ENCODE measurements around the gene MTHFD1L. TPM values are rescaled to one million over a fixed set of nuclear protein-coding genes. Genes with fewer than 3 reads are reported as not detected.

The MTHFD1L gene
- total RNA-seq, 1 donor from 2014 or later, result 66.0 TPM

DNA sequence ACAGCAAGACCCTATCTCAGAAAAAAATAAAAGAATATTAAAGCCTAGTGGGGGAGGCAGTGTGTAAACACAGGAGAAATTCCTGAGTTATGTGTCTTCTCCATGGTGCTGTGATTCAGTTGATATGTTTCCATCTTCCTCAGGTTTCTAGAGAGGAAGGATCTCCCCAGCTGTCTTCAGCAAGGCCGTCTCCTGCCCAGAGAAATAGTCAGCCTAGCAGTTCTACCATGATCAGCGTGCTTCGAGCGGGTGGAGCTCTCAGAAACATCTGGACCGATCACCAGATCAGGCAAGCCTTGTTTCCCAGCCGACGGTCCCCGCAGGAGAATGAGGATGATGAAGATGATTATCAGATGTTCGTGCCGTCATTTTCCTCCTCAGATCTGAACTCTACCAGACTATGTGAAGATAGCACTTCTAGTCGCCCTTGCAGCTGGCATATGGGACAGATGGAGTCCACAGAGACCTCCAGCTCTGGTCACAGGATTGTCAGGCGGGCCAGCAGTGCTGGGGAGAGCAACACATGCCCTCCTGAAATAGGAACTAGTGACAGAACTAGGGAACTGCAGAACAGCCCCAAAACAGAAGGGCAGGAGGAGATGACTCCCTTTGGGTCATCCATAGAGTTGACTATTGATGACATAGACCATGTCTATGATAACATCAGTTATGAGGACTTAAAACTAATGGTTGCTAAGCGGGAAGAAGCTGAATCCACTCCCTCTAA is 34.9 kb upstream of the MTHFD1L start:
- DNase-seq (ENCODE audit: low spot score), result no peak
- no peaks in the 10 kb centered on the region for H3K9me3 Mint-ChIP-seq (ENCODE audit: unreplicated experiment)

DNA sequence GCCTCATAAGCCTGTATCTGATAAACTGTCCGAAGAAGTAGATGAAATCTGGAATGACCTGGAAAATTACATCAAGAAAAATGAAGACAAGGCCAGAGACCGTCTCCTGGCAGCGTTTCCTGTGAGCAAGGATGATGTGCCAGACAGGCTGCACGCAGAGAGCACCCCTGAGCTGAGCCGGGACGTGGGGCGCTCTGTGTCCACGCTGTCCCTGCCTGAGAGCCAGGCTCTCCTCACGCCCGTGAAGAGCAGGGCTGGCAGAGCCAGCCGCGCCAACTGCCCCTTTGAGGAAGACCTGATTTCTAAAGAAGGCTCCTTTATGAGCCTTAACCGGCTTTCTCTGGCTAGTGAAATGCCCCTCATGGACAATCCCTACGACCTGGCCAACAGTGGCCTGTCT is 33.9 kb upstream of the MTHFD1L start:
- no peak for DNase-seq (ENCODE audit: low spot score)
- Mint-ChIP-seq H3K36me3 (ENCODE audit: low read depth, unreplicated experiment) (peaks cover 46% of the 10 kb centered on the region), H3K4me3 (ENCODE audit: unreplicated experiment) (peak overlapping the region; percentile 81), H3K27ac (ENCODE audit: unreplicated experiment) (no peak overlapping the region), H3K27me3 (ENCODE audit: unreplicated experiment) (peaks cover 3% of the 10 kb centered on the region), H3K4me1 (ENCODE audit: unreplicated experiment) (no peaks in the 10 kb centered on the region), H3K9me3 (ENCODE audit: unreplicated experiment) (no peaks in the 10 kb centered on the region)
- TF ChIP-seq, protein P1, sequence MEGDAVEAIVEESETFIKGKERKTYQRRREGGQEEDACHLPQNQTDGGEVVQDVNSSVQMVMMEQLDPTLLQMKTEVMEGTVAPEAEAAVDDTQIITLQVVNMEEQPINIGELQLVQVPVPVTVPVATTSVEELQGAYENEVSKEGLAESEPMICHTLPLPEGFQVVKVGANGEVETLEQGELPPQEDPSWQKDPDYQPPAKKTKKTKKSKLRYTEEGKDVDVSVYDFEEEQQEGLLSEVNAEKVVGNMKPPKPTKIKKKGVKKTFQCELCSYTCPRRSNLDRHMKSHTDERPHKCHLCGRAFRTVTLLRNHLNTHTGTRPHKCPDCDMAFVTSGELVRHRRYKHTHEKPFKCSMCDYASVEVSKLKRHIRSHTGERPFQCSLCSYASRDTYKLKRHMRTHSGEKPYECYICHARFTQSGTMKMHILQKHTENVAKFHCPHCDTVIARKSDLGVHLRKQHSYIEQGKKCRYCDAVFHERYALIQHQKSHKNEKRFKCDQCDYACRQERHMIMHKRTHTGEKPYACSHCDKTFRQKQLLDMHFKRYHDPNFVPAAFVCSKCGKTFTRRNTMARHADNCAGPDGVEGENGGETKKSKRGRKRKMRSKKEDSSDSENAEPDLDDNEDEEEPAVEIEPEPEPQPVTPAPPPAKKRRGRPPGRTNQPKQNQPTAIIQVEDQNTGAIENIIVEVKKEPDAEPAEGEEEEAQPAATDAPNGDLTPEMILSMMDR (IDR thresholded peaks at IDR 0.05; ENCODE audit: unreplicated experiment), result no peak

More for the DNA sequence above, 34.9 kb upstream of the MTHFD1L start:
- TF ChIP-seq, protein P1 (IDR thresholded peaks at IDR 0.05; ENCODE audit: unreplicated experiment), result no peak
- peaks cover 46% of the 10 kb centered on the region for H3K36me3 Mint-ChIP-seq (ENCODE audit: low read depth, unreplicated experiment)
- H3K4me1 Mint-ChIP-seq (ENCODE audit: unreplicated experiment), result no peaks in the 10 kb centered on the region
- H3K4me3 Mint-ChIP-seq (ENCODE audit: unreplicated experiment), result peak overlapping the region; percentile 49
- H3K27me3 Mint-ChIP-seq (ENCODE audit: unreplicated experiment), result peaks cover 3% of the 10 kb centered on the region
- H3K27ac Mint-ChIP-seq (ENCODE audit: unreplicated experiment), result no peak overlapping the region

DNA sequence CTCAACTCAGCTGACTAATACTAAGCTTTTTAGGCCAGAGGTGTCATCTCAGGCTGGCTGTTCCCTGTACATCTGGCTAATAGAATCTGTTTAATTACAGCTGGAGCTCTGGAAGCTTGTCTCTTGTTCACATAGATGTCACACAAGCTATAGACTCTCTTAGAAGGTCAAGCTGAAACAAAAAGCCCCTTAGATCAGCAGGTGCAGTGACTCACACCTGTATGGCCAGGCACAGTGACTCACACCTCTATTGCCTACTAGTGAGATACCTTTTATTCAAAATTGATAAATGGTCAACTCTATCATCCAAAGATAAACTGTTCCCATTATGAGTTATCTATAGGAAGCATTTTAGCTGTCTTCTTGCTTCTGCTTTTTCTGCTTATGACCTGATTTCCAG is 29.9 kb upstream of the MTHFD1L start:
- Mint-ChIP-seq H3K27me3 (ENCODE audit: unreplicated experiment) (peaks cover 3% of the 10 kb centered on the region), H3K27ac (ENCODE audit: unreplicated experiment) (no peak overlapping the region), H3K36me3 (ENCODE audit: low read depth, unreplicated experiment) (peaks cover 60% of the 10 kb centered on the region), H3K4me1 (ENCODE audit: unreplicated experiment) (peaks cover 2% of the 10 kb centered on the region), H3K9me3 (ENCODE audit: unreplicated experiment) (no peaks in the 10 kb centered on the region), H3K4me3 (ENCODE audit: unreplicated experiment) (no peak overlapping the region)
- TF ChIP-seq, protein P1 (IDR thresholded peaks at IDR 0.05; ENCODE audit: unreplicated experiment), result no peak
- no peak for DNase-seq (ENCODE audit: low spot score)

DNA sequence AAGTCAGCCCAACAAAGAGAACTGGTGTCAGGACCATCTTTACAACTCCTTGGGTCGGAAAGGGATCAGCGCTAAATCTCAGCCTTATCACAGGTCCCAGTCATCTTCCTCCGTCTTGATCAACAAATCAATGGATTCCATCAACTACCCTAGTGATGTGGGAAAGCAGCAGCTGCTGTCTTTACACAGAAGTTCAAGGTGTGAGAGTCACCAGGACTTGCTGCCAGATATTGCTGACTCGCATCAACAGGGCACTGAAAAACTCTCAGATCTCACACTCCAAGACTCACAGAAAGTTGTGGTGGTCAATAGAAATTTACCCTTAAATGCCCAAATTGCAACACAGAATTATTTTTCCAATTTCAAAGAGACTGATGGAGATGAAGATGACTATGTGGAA is 25.3 kb upstream of the MTHFD1L start:
- Mint-ChIP-seq H3K4me3 (ENCODE audit: unreplicated experiment) (no peak overlapping the region), H3K36me3 (ENCODE audit: low read depth, unreplicated experiment) (peaks cover 44% of the 10 kb centered on the region), H3K27ac (ENCODE audit: unreplicated experiment) (no peak overlapping the region), H3K4me1 (ENCODE audit: unreplicated experiment) (peaks cover 2% of the 10 kb centered on the region), H3K9me3 (ENCODE audit: unreplicated experiment) (no peaks in the 10 kb centered on the region), H3K27me3 (ENCODE audit: unreplicated experiment) (no peaks in the 10 kb centered on the region)
- DNase-seq (ENCODE audit: low spot score), result no peak
- TF ChIP-seq, protein P1 (IDR thresholded peaks at IDR 0.05; ENCODE audit: unreplicated experiment), result no peak

DNA sequence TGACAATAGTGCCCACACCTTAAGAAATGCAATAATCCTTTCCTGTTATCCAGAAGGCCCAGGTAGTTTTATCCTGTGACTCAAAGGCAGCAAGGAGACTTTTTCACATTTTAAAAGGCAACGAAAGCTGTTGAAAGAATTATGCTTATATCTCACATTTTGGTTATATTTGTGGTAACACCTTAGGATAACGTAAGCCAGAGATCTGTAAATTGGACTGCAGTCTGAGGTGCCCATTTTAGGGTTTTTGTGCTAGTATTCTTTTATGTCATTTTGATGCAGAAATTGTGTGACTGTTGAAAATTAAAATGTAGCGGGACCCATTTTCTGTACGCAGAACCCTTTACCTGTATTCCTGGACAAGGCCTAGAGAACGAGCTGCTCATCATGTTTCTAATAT is 24.3 kb upstream of the MTHFD1L start:
- H3K9me3 Mint-ChIP-seq (ENCODE audit: unreplicated experiment), result no peaks in the 10 kb centered on the region
- no peak for DNase-seq (ENCODE audit: low spot score)
- no peak overlapping the region for H3K27ac Mint-ChIP-seq (ENCODE audit: unreplicated experiment)
- no peak overlapping the region for H3K4me3 Mint-ChIP-seq (ENCODE audit: unreplicated experiment)
- no peaks in the 10 kb centered on the region for H3K27me3 Mint-ChIP-seq (ENCODE audit: unreplicated experiment)
- H3K36me3 Mint-ChIP-seq (ENCODE audit: low read depth, unreplicated experiment), result peaks cover 44% of the 10 kb centered on the region
- TF ChIP-seq, protein P1 (IDR thresholded peaks at IDR 0.05; ENCODE audit: unreplicated experiment), result no peak
- peaks cover 2% of the 10 kb centered on the region for H3K4me1 Mint-ChIP-seq (ENCODE audit: unreplicated experiment)
